DOHH2 (cell line): Measurements from ENCODE around the gene SLC66A3.

Experiments used
- EZH2phosphoT487 ChIP-seq: fragments of 200-600 bp; sonication (generic); IDR thresholded peaks from 2 replicates; pipeline ENCODE4 v1.6.1; 2017; ENCODE audit warnings: borderline replicate concordance, mild to moderate bottlenecking, antibody characterized with exemption, low read length, moderate library complexity, mixed read lengths
- TF ChIP-seq, protein P1 (sequence below): fragments of 200-600 bp; sonication (generic); IDR thresholded peaks from one replicate; pipeline ENCODE4 v1.5.1; 2014; ENCODE audit warnings: antibody characterized with exemption, mild to moderate bottlenecking, low read depth, low read length; ENCODE audit not compliant: poor library complexity, severe bottlenecking

- no peak for TF ChIP-seq EZH2phosphoT487
- TF ChIP-seq, protein P1, sequence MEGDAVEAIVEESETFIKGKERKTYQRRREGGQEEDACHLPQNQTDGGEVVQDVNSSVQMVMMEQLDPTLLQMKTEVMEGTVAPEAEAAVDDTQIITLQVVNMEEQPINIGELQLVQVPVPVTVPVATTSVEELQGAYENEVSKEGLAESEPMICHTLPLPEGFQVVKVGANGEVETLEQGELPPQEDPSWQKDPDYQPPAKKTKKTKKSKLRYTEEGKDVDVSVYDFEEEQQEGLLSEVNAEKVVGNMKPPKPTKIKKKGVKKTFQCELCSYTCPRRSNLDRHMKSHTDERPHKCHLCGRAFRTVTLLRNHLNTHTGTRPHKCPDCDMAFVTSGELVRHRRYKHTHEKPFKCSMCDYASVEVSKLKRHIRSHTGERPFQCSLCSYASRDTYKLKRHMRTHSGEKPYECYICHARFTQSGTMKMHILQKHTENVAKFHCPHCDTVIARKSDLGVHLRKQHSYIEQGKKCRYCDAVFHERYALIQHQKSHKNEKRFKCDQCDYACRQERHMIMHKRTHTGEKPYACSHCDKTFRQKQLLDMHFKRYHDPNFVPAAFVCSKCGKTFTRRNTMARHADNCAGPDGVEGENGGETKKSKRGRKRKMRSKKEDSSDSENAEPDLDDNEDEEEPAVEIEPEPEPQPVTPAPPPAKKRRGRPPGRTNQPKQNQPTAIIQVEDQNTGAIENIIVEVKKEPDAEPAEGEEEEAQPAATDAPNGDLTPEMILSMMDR: no peak
Observed at GRCh38 chr2:11215407-11215806, 60.1 kb downstream of the SLC66A3 start.
